Fibroblast of pulmonary artery (primary cell): Measurements from ENCODE around the gene AGAP1.

ENCODE experiments used
- DNase-seq: peaks from one replicate; pipeline ENCODE4 v3.0.0-alpha.2; 2010; ENCODE audit warnings: low read depth
- H3K4me3 ChIP-seq: replicated peaks from 2 replicates; pipeline ENCODE4 v1.5.1; 2011; ENCODE audit warnings: low read depth, mild to moderate bottlenecking, control low read depth, low read length, moderate library complexity
- CTCF ChIP-seq: IDR thresholded peaks from 2 replicates; pipeline ENCODE4 v1.5.1; 2011; ENCODE audit warnings: mild to moderate bottlenecking, control low read depth, low read length, inconsistent platforms; ENCODE audit errors: missing control alignments

Gene AGAP1

GRCh38 chr2:235808366-235808765 lies 314.5 kb downstream of the AGAP1 start:
- TF ChIP-seq CTCF, result no peak
- DNase-seq, result no peak
- H3K4me3 ChIP-seq, result no peak overlapping the region

GRCh38 chr2:235810252-235810651 lies 316.4 kb downstream of the AGAP1 start:
- TF ChIP-seq CTCF, result no peak
- no peak for DNase-seq
- no peak overlapping the region for H3K4me3 ChIP-seq

- DNase-seq, result no peak
- no peak overlapping the region for H3K4me3 ChIP-seq
- TF ChIP-seq CTCF, result no peak
Observed at GRCh38 chr2:235810846-235811245, 317.0 kb downstream of the AGAP1 start.

- DNase-seq, result no peak
- TF ChIP-seq CTCF, result no peak
- H3K4me3 ChIP-seq, result no peak overlapping the region
Observed at GRCh38 chr2:235811446-235812184, 317.8 kb downstream of the AGAP1 start.

GRCh38 chr2:235812185-235812665 lies 318.4 kb downstream of the AGAP1 start:
- no peak for DNase-seq
- TF ChIP-seq CTCF, result no peak
- H3K4me3 ChIP-seq, result no peak overlapping the region

GRCh38 chr2:235813398-235813797 lies 319.6 kb downstream of the AGAP1 start:
- no peak for DNase-seq
- TF ChIP-seq CTCF, result no peak
- H3K4me3 ChIP-seq, result no peak overlapping the region

GRCh38 chr2:235820571-235820970 lies 326.7 kb downstream of the AGAP1 start:
- TF ChIP-seq CTCF, result no peak
- DNase-seq, result peak; percentile 6
- H3K4me3 ChIP-seq, result no peak overlapping the region
